Tibial artery (tissue), 4 donors: ENCODE measurements around the gene GPATCH8.

Experiments used
- DNase-seq, 2 donors: peaks; one replicate each; pipeline ENCODE4 v3.0.0-alpha.2; 2019
- H3K27ac ChIP-seq, 2 donors: fragments of 200-600 bp; sonication (generic) in 1 of 2; 1 replicate in 1 of 2; 2 replicates in 1 of 2; pipeline ENCODE4 v1.5.1; 2018 to 2019; ENCODE audit warnings: mild to moderate bottlenecking in 1 of 2
- H3K27me3 ChIP-seq, 2 donors: fragments of 200-600 bp; sonication (generic) in 1 of 2; one replicate each; pipeline versions ENCODE4 v1.5.1 to v1.6.0; 2016 to 2019
- H3K36me3 ChIP-seq, 3 donors: fragments of 200-600 bp; sonication (generic) in 2 of 3; one replicate each; pipeline ENCODE4 v1.5.1; 2016 to 2019; ENCODE audit warnings: mild to moderate bottlenecking in 2 of 3
- H3K4me1 ChIP-seq, 4 donors: fragments of 200-600 bp; sonication (generic) in 2 of 4; 1 replicate in 3 of 4; 2 replicates in 1 of 4; pipeline ENCODE4 v1.5.1; 2016 to 2019
- H3K4me3 ChIP-seq, 2 donors: fragments of 200-600 bp; sonication (generic) in 1 of 2; 1 replicate in 1 of 2; 2 replicates in 1 of 2; pipeline ENCODE4 v1.5.1; 2018 to 2019; ENCODE audit warnings: mild to moderate bottlenecking in 2 of 2
- H3K9me3 ChIP-seq, 3 donors: fragments of 200-600 bp; sonication (generic) in 1 of 3; one replicate each; pipeline ENCODE4 v1.5.1; 2016 to 2019
- CTCF ChIP-seq, 2 experiments: fragments of 200-600 bp in 1 of 2; fragments of 450-650 bp in 1 of 2; IDR thresholded peaks; one replicate each; pipeline ENCODE4 v1.5.1; 2017 to 2019; ENCODE audit warnings: antibody characterized with exemption in 2 of 2, mild to moderate bottlenecking in 1 of 2, moderate library complexity in 1 of 2
- intact Hi-C: fragments of 100-400 bp; cut with DNase I; formaldehyde crosslinking; loops from one replicate; pipeline ENCODE4 v1.15.0; 2023; ENCODE audit warnings: low total_unique reads

Gene GPATCH8

GRCh38 chr17:44487170-44487569, 16.0 kb downstream of the GPATCH8 start:
- Histone ChIP-seq H3K9me3 (no peaks in the 10 kb centered on the region), H3K27ac (no peak overlapping the region), H3K36me3 (no peaks in the 10 kb centered on the region), H3K4me1 (peaks cover 0 to 3% (median 0%) of the 10 kb centered on the region in 4 donors), H3K4me3 (no peak overlapping the region), H3K27me3 (no peaks in the 10 kb centered on the region)
- intact Hi-C loops, result no loop called here
- no peak for DNase-seq
- TF ChIP-seq CTCF (IDR thresholded peaks at IDR 0.05), result no peak

GRCh38 chr17:44473367-44473766, 29.8 kb downstream of the GPATCH8 start:
- TF ChIP-seq CTCF (IDR thresholded peaks at IDR 0.05), result no peak
- no peak overlapping the region for H3K4me3 ChIP-seq
- no peak overlapping the region for H3K27ac ChIP-seq
- peaks cover 0 to 7% (median 5%) of the 10 kb centered on the region in 3 donors for H3K36me3 ChIP-seq
- no peaks in the 10 kb centered on the region for H3K27me3 ChIP-seq
- peaks cover 0 to 4% (median 0%) of the 10 kb centered on the region in 4 donors for H3K4me1 ChIP-seq
- intact Hi-C loops, result no loop called here
- DNase-seq, result no peak
- H3K9me3 ChIP-seq, result no peaks in the 10 kb centered on the region

GRCh38 chr17:44469676-44470075, 33.5 kb downstream of the GPATCH8 start:
- no peaks in the 10 kb centered on the region for H3K9me3 ChIP-seq
- H3K27me3 ChIP-seq, result no peaks in the 10 kb centered on the region
- H3K4me3 ChIP-seq, result no peak overlapping the region
- peaks cover 0 to 33% (median 17%) of the 10 kb centered on the region in 4 donors for H3K4me1 ChIP-seq
- peaks cover 0 to 7% (median 5%) of the 10 kb centered on the region in 3 donors for H3K36me3 ChIP-seq
- DNase-seq, result no peak
- no peak for TF ChIP-seq CTCF (IDR thresholded peaks at IDR 0.05)
- intact Hi-C loops, result no loop called here
- H3K27ac ChIP-seq, result no peak overlapping the region

GRCh38 chr17:44467108-44467507, 36.1 kb downstream of the GPATCH8 start:
- peaks cover 0 to 15% (median 6%) of the 10 kb centered on the region in 3 donors for H3K36me3 ChIP-seq
- no peak for DNase-seq
- intact Hi-C loops, result no loop called here
- H3K4me1 ChIP-seq, result peaks cover 0 to 52% (median 24%) of the 10 kb centered on the region in 4 donors
- TF ChIP-seq CTCF (IDR thresholded peaks at IDR 0.05), result no peak
- H3K9me3 ChIP-seq, result no peaks in the 10 kb centered on the region
- H3K27me3 ChIP-seq, result no peaks in the 10 kb centered on the region
- peak overlapping the region in 1 of 2 donors; percentile 58 for H3K27ac ChIP-seq
- H3K4me3 ChIP-seq, result no peak overlapping the region

- no peak for DNase-seq
- peaks cover 0 to 15% (median 7%) of the 10 kb centered on the region in 3 donors for H3K36me3 ChIP-seq
- no peaks in the 10 kb centered on the region for H3K9me3 ChIP-seq
- peak overlapping the region in 1 of 2 donors; percentile 58 for H3K27ac ChIP-seq
- no peak for TF ChIP-seq CTCF (IDR thresholded peaks at IDR 0.05)
- H3K27me3 ChIP-seq, result no peaks in the 10 kb centered on the region
- peaks cover 0 to 52% (median 24%) of the 10 kb centered on the region in 4 donors for H3K4me1 ChIP-seq
- intact Hi-C loops, result no loop called here
- no peak overlapping the region for H3K4me3 ChIP-seq
Measured at GRCh38 chr17:44466339-44466738, 36.9 kb downstream of the GPATCH8 start.

GRCh38 chr17:44465897-44466296, 37.3 kb downstream of the GPATCH8 start:
- Histone ChIP-seq H3K27me3 (no peaks in the 10 kb centered on the region), H3K36me3 (peaks cover 0 to 15% (median 7%) of the 10 kb centered on the region in 3 donors), H3K4me1 (peaks cover 0 to 52% (median 24%) of the 10 kb centered on the region in 4 donors), H3K9me3 (no peaks in the 10 kb centered on the region), H3K27ac (no peak overlapping the region), H3K4me3 (no peak overlapping the region)
- TF ChIP-seq CTCF (IDR thresholded peaks at IDR 0.05), result no peak
- intact Hi-C loops, result no loop called here
- DNase-seq, result no peak
